GM19468 (cell line): Measurements from ENCODE around the gene NRCAM.
"Not testable (repeated sequence)": the region's sequence is repeated elsewhere in the genome, so short reads cannot be mapped to it uniquely, and the experiment has no call there.

Experiments
- ATAC-seq: cut with Tn5 transposase; IDR thresholded peaks from one replicate; pipeline ENCODE4 v1.9.1; 2021; ENCODE audit warnings: mild to moderate bottlenecking, moderate library complexity, moderate number of reproducible peaks; ENCODE audit not compliant: unreplicated experiment; ENCODE audit errors: extremely low read depth

NRCAM gene

DNA sequence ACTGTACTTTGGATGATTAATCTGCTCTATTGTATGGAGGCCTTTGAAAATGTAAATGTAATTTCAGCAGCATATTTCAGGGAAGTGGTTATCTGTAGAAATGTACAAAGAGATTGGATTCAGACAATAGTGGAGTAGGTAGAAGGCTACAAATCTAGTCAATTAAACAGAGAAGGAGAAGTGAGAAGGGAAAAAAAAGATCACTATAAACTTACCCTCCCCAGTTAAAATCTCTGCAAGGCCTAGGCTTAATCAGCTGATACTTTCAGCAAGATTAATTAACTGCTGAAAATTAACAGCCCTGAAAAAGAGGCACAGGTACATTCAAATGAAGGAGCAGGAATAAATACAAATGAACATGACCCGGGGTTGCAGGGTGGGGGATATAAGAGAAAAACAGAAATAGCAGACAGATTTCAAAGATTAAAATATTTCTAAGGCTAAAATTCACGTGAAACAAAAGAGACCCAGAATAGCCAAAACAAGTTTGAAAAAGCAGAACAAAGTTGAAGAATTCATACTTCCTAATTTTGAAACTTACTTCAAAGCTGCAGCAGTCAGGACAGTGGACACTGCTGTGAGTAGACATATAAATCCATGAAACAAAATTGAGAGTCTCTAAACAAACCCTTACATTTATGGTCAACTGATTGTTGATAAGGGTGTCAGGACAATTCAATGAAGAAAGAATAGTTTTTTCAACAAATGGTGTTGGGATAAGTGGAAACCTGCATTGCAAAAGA is 96.0 kb downstream of the NRCAM start:
- ATAC-seq, result no peak

DNA sequence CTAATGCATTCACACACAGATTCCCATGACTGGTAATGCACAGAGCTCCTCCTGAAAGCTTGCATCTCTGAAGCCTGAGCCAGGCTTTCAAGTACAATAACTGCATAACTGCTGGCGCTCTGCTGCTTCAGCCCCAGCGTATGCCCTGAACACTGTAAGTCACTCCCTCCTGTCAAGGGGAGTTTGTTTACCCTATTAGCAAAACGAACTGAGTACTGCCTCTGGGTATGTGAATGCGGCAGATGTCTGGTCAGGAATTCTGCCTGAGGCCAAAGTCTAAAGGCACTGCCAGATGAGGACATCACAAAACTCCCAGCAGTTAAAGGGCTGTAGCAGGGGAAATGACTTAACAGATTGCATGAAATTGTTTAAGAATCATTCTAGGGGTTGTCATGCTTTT is 97.7 kb downstream of the NRCAM start:
- ATAC-seq, result no peak

DNA sequence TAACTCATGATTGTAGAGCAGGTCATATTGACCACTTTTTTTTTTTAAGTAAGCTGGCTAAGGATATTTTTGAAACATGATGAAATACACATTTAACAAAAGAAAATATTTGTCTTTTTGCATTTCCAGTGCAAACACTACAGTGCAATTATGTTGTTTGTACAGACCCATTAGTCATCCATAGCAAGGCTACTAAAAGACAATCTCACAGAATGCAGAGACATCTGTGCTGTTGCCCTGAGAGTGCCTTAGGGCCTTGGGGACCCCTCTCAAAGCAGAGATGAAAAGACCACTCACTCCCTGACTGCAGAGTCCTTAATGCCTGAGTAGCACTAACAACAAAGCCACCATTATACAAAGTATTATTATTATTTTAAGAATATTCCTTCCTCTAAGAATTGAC is 104.5 kb downstream of the NRCAM start:
- ATAC-seq, result no peak

DNA sequence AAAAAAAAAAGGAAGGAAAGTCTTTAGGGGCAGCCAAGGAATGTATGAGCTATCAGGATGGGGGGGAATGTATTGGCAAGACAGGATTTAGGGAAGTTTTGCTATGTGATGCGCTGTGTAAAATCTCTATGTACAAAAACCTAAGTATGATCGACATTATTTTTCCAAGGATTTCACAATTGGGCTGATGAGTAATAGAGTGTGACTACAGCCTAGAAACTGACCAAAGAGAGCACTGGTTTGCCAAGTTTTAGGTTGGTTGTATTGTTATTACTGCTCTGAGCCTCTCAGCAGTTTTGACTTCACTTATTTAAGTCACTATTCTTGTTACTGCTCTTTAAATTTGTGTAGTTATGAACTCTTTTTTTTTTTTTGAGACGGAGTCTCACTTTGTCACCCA is 107.3 kb downstream of the NRCAM start:
- ATAC-seq, result no peak

DNA sequence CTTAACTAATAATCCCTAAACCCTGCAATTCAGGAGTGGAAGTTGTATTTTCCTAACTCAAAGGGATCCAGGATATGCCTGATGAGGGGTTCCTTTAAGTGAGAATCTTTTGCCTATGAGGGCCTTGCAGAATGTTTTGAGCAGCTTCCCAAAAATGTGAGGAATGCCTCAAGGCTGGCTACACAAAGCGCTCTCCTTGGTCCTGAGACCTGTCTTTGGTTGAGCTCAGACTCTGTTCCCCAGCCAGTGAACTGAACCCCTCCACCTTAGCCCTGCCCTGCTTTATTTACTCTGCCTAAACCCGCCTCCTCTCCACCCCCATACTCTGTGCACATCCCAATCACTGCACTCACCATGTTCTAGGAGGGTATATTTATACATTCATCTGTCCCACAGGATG is 108.6 kb downstream of the NRCAM start:
- ATAC-seq, result no peak

DNA sequence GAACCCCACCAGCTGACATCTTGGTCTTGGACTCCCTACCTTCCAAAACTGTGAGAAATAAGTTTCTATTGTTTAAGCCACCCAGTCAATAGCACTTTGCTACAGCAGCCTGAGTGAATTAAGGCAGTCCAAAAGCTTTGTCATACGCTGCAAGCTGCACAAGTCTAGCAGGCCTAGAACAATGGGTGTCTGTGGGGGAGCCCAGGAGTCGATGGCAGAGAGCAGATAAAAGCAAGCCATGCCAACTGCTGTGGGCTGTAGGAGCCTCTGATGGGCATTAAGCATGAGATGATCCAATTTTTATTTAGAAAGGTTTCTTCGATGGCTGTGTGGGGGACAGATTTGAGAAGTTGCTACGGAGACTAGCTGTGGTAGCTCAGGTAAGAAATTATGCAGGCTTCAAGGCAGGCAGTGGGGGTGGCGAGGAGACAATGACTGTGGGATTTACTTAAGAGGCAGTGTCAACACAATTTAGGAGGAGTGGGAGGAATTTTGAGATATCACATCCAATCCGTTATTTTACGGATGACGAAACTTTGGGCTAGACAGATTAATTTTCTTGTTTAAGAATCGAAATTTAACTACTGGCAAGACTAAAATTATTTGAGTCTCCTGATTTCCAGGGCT is 110.4 kb downstream of the NRCAM start:
- ATAC-seq, result no peak

DNA sequence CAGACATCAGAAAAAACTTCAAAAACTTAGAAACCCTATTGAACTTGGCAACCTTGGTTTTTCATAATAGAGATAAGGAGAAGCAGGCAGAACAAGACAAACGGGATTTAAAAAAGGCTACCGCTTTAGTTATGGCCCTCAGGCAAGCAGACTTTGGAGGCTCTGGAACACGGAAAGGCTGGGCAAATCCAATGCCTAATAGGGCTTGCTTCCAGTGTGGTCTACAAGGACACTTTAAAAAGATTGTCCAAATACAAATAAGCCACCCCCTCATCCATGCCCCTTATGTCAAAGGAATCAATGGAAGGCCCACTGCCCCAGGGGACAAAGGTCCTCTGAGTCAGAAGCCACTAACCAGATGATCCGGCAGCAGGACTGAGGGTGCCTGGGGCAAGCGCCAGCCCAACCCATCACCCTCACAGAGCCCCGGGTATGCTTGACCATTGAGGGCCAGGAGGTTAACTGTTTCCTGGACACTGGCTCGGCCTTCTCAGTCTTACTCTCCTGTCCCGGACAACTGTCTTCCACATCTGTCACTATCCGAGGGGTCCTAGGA is 115.3 kb downstream of the NRCAM start:
- no peak for ATAC-seq

DNA sequence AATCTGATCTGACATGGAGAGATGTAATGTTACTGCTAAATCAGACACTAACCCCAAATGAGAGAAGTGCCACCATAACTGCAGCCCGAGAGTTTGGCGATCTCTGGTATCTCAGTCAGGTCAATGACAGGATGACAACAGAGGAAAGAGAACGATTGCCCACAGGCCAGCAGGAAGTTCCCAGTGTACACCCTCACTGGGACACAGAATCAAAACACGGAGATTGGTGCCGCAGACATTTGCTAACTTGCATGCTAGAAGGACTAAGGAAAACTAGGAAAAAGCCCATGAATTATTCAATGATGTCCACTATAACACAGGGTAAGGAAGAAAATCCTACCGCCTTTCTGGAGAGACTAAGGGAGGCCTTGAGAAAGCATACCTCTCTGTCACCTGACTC is 115.8 kb downstream of the NRCAM start:
- not testable (repeated sequence) for ATAC-seq

DNA sequence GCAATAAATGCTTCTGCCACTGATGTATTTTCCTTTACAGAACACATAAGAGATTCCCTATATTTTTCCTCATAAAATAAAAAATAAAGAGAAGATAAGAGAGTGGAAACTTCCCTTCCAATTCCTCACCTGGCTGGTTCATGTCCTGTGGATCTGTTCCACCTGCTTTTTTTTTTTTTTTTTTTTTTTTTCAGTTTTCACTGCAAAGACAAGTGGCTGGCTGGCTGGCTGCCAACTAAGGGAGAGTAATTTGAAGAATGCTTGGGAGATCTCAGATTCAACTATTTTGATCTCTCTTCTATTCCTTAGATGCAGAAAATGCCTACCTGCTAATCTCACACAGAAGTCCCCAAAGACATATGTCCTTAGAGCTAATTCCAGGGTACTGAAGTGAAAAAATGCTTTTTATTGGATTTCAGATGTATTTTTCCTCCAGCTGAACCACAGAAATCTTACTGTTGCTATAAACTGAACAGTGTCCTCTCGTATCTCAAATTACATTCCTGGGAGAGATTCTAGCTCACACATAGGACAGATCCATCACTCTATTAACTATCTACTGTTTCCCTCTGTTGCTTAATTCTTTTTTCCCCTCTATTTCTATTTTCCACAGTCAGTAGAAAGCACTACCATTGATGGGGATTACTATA is 120.8 kb downstream of the NRCAM start:
- no peak for ATAC-seq

DNA sequence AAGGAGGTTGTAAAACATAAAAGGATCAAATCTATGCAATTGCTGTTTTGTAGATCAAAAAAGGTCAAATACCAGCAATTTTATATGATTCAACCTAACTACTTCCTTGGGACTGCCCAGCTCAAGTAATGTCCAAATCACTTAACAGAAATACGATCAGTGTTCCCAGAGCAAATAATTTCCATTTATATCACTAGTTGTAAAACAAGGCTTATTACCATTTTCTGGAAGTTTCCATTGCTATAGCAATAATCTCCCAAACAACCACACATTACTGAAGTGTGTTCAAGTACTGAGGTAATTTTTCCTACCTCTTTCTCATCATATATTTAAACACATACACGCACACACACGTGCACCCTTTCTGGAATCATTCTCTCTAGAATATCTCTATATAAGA is 123.3 kb downstream of the NRCAM start:
- ATAC-seq, result no peak

DNA sequence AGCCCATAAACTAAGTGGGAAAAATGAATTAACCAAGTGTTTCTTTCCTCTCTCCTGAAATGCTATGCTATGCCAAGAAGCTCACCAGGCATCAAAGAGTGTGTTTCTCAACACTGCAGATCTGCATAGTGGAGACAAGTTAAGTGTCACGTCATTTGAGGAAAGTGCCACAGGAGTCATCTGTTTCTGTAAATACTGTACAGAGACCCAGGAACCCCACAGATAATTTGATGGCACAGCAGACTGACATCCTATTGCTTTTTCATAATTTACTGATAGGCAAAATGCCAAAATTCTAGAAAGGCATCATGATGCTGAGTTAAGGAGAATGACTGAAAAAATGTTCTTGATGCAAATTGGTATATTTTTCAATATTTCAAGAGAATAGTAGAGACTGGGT is 124.3 kb downstream of the NRCAM start:
- ATAC-seq, result no peak

DNA sequence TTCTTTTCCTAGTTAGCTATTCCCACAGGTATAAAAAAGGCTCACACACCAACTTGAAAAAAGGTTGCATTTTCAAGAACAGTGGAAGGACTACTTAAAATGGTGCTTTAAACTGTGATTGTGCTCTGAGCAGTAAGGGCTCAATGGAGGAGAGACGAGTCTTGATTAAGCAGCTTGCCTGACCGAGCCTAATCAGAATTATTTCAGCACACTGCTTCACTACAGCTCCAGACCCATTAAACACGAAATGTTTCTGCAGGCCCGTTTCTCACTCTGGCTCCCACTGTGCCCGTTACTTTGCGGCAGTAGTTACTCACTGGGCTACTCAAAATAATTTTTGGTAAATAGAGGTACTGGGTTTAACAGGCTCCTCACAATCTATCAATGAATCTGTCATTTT is 126.0 kb downstream of the NRCAM start:
- no peak for ATAC-seq

DNA sequence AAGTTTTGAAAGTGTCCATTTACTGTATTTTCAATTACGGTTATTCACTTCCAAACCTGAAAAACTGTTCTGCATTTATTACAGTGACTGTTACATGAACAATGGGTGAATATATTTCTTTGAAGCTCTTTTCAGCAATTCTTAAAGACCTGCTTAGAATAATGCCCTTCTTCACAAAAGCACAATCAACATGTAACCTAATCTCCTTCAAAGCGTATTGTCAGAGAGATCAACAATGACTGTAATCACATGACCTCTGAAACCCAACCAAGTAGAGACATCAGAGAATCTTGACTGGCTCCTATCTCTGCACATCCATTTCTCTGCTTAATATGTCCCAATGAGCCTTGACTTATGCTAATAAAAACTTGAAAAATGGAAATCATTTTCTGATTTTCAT is 126.7 kb downstream of the NRCAM start:
- no peak for ATAC-seq

DNA sequence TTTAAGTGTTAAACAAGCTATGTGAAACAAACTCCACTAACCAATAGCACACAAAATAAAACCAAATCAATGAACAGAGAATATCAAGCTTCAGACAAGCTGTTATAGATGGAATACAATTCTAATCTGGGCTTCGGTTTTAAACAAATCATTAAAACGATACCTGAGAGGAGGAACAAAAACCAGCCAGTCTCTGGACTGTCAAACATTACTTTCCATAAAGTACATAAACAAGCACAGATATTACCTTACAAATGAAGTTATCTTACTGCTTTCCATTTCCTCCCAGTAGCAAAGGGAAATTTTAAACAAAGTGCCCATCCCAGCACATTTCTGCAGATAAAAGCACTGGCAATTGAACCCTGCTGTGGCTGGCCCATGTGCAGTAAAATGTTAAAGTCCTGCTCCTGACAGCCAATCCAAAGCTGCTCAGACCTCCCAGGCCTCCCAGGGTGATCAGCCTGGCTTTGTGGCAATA is 128.0 kb downstream of the NRCAM start:
- peak; percentile 89 for ATAC-seq

DNA sequence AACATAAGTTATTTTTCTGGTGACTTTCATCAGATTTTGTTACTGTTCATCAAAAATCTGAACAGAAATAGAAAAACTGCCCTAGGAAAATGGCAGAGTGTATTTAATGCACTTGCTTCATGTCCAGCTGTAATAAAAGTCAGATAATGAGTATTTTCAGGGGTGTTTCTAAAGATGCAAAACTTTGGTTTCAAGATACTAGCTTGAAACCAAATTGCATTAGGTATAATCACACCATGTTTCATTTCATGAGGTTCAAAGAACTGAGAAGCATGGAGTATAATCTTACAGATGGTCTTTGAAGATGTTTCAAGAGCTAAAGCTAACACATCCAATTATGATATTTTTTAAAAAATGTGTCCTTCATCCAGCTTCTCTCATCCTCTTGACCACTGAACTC is 128.9 kb downstream of the NRCAM start:
- peak; percentile 20 for ATAC-seq

DNA sequence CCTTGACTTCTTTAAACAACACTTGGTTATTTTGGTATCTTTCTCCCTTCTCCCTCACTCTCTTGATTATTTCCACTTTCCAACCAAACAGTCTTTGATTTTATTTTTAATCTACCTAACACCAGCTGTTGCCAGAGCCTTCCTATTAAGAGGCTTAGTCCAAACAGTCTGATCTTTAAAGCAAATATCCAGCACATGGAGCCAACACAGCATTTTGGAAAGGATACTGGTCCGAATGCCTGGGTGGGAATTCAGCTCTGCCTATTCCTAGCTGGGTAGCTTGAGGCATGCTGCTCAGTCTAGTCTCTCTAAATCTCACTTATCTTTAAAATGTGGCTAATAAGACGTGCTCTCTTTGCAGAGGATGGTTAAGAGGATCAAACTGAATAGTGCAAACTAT is 129.3 kb downstream of the NRCAM start:
- no peak for ATAC-seq

DNA sequence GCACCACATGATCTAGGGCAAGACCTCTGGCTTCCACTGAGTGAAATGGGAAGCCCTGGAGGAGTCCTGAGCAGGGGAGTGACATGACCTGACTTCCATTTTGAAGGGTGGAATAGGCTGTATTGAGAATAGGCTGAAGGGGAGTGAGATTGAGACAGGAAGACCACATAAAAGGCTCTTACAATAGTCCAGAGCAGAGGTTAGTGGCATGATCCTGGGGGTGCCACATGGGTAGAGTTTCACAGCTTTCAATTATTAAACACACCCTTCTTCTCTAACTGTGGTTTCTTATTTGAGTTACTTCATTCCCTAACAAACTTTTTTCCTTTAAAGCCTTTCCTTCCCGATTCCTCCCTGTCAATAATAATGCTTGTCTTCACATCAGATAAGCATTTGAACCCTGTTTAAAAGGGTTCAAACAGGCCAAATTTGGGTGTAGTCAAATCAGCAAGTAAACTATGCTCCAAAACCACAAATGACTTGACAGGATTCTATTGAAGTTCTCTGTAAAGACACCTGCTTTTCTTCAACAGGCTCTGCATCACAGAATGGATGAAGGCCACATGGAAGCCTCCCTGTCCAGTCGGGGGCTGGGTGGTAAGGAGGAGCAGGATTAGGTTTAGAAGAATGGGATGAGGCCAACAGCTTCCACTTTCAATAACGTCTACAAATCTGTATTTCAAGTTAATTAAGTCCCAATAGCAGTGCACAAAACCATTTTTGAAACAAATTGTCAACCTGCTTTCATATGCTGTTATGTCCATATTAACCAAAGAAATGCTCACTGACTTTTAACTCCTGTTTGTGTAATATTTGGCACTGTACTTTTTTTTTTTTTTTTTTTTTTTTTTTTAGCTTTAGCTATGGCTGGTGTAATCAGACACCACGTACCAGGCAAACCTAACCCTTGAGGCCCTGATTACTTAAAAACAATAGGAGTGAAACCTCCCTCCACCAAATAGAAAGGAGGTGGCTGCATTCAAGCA is 131.9 kb downstream of the NRCAM start:
- ATAC-seq, result no peak

DNA sequence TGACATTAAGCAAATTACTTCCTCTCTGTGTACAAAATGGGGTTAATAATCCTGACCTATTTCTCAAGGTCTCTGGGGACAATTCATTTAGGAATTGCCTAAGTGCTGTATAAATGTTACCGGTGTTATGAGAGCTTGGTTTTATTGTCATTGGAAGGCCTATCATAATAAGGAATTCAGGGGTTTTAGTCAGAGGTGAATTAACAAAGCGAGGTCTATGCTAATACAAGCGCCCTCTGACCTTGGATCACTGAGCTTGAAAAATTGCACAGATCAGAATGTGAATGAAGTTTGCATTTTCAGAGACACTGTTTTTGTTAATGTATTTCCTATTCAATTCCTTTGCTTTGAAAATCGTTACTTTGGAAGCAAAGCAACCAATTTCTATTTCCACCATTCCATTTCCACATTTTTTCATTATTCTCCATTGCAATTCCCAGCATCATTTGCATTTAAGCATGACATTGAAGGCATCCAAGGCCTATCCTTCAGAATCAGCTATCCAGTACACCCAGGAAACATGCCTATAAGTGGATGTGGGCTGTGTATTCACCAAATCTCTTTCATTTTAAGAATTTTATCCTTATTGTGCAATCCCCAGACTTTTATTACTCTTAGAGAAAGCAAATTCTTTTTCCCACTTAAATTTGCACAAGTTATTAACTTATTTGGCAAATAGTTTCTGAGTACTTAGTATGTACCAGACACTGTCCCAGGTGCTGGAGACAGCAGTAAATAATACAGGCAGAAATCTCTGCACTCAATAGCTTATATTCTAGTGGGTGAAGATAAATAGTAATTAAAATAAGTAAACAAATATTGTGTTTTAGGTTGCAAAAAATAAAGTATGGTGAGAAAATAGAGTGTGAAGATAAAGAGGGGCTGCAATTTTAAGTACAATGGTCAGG is 133.1 kb downstream of the NRCAM start:
- ATAC-seq, result no peak

DNA sequence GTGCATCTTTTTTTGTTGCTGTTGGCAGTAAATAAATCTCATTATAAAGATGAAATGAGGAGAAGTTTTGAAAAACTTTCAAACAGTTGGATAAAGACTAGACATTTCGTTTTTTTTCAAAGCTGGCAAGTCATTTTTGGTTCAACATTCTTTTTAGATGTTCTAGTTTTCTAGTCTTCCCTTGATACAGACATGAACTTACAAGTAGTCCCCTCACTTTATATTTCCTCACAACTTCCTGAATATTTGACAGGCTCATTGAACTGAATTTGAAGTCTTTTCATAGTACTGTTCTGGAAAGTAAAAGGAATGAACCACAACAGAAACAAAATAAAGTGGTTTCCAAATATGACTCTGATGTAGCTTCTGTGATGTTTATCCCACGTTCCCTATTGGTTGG is 134.2 kb downstream of the NRCAM start:
- ATAC-seq, result no peak
